ENCODE data around the gene MIDN.

Gene MIDN

DNA sequence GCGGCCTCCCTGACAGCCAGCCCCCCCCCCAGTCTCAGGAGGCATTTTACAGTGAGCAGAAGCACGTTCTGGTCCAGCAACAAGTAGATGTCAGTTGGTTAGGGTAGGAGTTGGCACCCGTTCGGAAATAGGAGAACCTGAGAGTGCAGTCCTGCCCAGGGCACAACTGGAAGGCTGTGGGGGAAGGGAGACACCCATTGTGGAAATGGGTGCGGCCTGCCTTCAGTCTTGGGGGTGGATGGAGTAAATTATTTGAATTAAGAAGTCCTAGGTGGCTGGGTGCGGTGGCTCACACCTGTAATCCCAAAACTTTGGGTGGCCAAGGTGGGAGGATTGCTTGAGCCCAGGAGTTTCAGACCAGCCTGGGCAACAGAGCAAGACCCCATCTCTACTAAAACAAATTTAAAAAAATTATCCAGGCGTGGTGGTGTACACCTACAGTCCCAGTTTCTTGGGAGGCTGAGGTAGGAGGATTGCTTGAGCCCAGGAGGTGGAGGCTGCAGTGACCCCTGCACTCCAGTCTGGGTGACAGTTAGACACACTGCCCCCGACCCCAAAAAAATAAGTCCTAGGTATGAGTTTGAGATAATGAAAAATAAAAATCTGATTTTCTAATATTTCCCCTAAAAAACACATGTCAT, 21.9 kb downstream of the MIDN start:
- no peak for DNase-seq (ENCODE audit: low spot score)
- in situ Hi-C loops (cut with MboI; ENCODE audit: low pct_unique_long_range_greater_than_20kb, low sequenced_read_pairs, unreplicated experiment): no loop called here
- TF ChIP-seq, protein P1, sequence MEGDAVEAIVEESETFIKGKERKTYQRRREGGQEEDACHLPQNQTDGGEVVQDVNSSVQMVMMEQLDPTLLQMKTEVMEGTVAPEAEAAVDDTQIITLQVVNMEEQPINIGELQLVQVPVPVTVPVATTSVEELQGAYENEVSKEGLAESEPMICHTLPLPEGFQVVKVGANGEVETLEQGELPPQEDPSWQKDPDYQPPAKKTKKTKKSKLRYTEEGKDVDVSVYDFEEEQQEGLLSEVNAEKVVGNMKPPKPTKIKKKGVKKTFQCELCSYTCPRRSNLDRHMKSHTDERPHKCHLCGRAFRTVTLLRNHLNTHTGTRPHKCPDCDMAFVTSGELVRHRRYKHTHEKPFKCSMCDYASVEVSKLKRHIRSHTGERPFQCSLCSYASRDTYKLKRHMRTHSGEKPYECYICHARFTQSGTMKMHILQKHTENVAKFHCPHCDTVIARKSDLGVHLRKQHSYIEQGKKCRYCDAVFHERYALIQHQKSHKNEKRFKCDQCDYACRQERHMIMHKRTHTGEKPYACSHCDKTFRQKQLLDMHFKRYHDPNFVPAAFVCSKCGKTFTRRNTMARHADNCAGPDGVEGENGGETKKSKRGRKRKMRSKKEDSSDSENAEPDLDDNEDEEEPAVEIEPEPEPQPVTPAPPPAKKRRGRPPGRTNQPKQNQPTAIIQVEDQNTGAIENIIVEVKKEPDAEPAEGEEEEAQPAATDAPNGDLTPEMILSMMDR (IDR thresholded peaks at IDR 0.05; ENCODE audit: extremely low read depth, insufficient read depth, missing control alignments): no peak

DNA sequence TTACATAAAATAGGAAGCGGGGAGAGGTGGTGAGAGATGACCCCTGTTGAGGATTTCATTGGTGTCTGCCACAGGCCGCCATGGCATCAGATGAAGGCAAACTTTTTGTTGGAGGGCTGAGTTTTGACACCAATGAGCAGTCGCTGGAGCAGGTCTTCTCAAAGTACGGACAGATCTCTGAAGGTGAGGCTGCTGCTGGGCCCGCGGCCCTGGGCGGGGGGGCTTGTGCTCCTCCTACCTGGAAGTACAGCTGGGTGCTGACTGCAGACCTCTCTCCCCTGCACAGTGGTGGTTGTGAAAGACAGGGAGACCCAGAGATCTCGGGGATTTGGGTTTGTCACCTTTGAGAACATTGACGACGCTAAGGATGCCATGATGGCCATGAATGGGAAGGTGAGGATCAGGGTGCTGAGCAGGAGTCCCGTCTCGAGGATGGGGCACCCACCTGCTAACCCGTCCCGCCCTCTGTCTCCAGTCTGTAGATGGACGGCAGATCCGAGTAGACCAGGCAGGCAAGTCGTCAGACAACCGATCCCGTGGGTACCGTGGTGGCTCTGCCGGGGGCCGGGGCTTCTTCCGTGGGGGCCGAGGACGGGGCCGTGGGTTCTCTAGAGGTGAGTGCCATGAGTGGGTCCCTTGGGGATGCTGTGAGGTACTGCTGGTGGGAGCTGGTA, 22.6 kb downstream of the MIDN start:
- TF ChIP-seq, protein P1 (IDR thresholded peaks at IDR 0.05; ENCODE audit: extremely low read depth, insufficient read depth, missing control alignments): no peak
- no peak for DNase-seq (ENCODE audit: low spot score)
- in situ Hi-C loops (cut with MboI; ENCODE audit: low pct_unique_long_range_greater_than_20kb, low sequenced_read_pairs, unreplicated experiment): no loop called here

DNA sequence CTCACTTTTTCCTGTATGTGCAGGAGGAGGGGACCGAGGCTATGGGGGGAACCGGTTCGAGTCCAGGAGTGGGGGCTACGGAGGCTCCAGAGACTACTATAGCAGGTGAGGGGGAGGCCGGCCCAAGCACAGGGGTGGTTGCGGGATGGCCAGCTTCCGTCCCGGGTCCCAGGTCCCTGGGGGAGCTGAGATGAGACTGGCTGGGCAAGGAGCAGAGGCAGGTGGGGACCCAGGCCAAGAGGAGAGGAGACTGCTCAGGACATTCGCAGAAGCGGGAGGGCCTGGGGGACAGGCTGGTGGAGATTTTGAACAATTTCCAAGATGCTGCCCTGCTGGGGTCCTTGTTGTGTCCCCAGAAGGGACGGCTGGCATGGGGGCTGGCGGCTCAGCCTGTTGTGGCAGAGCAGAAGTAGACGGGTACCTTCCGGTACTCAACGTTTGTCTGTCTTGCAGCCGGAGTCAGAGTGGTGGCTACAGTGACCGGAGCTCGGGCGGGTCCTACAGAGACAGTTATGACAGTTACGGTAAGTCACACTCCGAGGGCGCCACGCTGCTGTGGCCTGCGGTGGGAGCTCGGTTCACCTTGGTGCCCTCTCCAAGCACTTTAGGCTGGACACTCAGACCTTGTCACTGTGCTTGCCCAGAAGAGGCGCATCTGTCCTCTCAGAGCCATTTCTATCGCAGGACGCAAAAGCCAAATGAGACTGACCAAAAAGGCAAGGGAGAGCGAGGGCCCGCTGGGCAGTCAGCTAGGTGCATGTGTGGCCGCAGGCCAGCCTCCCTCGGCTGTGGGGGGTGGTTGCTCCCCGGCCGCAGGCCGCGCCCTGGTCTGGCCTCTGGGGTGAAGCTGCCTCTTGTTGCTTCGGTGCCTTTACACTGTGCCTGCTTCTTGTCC, 23.4 kb downstream of the MIDN start:
- TF ChIP-seq, protein P1 (IDR thresholded peaks at IDR 0.05; ENCODE audit: extremely low read depth, insufficient read depth, missing control alignments): no peak
- in situ Hi-C loops (cut with MboI; ENCODE audit: low pct_unique_long_range_greater_than_20kb, low sequenced_read_pairs, unreplicated experiment): no loop called here
- no peak for DNase-seq (ENCODE audit: low spot score)

DNA sequence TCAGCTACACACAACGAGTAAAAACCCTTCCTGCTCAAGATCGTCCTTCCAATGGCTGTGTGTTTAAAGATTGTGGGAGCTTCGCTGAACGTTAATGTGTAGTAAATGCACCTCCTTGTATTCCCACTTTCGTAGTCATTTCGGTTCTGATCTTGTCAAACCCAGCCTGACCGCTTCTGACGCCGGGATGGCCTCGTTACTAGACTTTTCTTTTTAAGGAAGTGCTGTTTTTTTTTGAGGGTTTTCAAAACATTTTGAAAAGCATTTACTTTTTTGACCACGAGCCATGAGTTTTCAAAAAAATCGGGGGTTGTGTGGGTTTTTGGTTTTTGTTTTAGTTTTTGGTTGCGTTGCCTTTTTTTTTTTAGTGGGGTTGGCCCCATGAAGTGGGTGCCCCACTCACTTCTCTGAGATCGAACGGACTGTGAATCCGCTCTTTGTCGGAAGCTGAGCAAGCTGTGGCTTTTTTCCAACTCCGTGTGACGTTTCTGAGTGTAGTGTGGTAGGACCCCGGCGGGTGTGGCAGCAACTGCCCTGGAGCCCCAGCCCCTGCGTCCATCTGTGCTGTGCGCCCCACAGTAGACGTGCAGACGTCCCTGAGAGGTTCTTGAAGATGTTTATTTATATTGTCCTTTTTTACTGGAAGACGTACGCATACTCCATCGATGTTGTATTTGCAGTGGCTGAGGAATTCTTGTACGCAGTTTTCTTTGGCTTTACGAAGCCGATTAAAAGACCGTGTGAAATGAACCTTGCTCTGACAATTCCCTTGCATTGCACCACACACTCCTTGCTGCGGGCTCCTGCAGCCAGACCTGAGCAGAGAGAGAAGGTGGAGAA, 24.3 kb downstream of the MIDN start:
- DNase-seq (ENCODE audit: low spot score): no peak
- in situ Hi-C loops (cut with MboI; ENCODE audit: low pct_unique_long_range_greater_than_20kb, low sequenced_read_pairs, unreplicated experiment): no loop called here
- TF ChIP-seq, protein P1 (IDR thresholded peaks at IDR 0.05; ENCODE audit: extremely low read depth, insufficient read depth, missing control alignments): no peak

DNA sequence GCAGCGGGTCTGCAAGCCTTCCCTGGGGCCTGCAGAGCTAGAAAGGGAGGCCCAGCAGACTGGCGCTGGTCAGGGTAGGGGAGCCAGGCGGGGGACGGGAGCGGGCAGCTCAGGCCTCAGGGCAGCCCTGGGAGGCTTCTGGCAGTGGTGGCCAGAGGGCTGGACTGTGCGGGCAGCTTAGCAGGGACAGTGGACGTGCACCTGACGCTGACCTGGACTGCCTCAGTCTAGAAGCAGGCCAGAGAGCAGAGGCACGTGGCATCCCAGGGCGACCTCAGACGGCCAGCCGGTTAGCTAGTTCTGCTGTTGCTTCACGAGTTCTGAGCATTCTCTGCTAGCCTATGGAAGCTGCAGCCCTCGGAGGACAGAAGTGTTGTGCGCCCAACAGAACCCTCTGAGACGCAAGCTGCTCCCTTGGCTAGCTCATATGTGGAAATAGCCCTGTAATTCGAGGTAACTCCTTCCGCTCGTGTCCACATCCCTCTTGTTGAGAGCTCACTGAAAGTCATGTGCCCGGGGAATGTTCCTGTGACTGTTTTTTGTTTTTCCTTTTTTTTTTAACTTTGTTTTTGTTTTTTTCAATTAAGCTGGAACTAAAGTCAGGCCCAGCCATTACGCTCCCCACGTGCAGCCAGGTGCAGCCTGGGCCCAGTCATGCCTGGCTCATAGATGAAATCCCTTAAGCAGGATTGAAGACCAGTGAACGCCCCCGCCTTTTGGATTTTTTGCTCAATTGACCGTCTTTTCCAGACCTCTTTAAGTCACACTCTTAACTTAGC, 25.1 kb downstream of the MIDN start:
- no peak for DNase-seq (ENCODE audit: low spot score)
- in situ Hi-C loops (cut with MboI; ENCODE audit: low pct_unique_long_range_greater_than_20kb, low sequenced_read_pairs, unreplicated experiment): no loop called here
- TF ChIP-seq, protein P1 (IDR thresholded peaks at IDR 0.05; ENCODE audit: extremely low read depth, insufficient read depth, missing control alignments): no peak
